ENCODE measurements around the gene LYVE1. TPM values are rescaled to one million over a fixed set of nuclear protein-coding genes. Genes with fewer than 3 reads are reported as not detected.

LYVE1 gene
- total RNA-seq, 4 donors from 2014 or later, result 0.42 to 66.8 (median 21.6) TPM

DNA sequence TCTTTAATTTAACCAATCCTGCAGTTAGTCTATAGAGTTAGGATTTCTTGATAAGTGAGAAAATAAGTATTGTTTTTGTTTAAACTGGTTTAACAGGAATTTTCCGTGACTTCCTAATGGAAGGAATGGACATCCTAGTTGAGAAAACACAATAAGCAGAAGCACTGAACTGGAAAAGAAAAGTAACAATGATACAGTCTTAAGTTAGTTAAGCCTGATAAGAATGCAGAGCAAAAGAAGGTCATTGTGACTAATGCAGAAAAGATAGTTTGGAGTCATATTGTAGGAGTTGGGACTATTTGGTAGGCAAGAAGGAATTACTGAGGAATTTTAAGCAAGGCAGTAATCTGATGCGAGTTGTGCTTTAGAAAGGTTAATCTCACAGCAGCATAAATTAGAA, 39.2 kb downstream of the LYVE1 start:
- Histone ChIP-seq H3K36me3 (peaks cover 0 to 91% (median 3%) of the 10 kb centered on the region in 3 donors), H3K27ac (peak overlapping the region in 2 of 4 donors; percentile 0 to 80), H3K9me3 (no peaks in the 10 kb centered on the region), H3K4me3 (no peak overlapping the region), H3K4me1 (peaks cover 0 to 51% (median 4%) of the 10 kb centered on the region in 3 donors), H3K27me3 (no peaks in the 10 kb centered on the region)
- 46 to 53% methylated on average over 2 of the region's 2 CpGs for WGBS, 2 donors
- intact Hi-C loops (cut with DNase I), result no loop called here
- DNase-seq, result no peak
- no peak for TF ChIP-seq POLR2A (IDR thresholded peaks at IDR 0.05)
- TF ChIP-seq, protein P1, sequence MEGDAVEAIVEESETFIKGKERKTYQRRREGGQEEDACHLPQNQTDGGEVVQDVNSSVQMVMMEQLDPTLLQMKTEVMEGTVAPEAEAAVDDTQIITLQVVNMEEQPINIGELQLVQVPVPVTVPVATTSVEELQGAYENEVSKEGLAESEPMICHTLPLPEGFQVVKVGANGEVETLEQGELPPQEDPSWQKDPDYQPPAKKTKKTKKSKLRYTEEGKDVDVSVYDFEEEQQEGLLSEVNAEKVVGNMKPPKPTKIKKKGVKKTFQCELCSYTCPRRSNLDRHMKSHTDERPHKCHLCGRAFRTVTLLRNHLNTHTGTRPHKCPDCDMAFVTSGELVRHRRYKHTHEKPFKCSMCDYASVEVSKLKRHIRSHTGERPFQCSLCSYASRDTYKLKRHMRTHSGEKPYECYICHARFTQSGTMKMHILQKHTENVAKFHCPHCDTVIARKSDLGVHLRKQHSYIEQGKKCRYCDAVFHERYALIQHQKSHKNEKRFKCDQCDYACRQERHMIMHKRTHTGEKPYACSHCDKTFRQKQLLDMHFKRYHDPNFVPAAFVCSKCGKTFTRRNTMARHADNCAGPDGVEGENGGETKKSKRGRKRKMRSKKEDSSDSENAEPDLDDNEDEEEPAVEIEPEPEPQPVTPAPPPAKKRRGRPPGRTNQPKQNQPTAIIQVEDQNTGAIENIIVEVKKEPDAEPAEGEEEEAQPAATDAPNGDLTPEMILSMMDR (IDR thresholded peaks at IDR 0.05), result no peak

DNA sequence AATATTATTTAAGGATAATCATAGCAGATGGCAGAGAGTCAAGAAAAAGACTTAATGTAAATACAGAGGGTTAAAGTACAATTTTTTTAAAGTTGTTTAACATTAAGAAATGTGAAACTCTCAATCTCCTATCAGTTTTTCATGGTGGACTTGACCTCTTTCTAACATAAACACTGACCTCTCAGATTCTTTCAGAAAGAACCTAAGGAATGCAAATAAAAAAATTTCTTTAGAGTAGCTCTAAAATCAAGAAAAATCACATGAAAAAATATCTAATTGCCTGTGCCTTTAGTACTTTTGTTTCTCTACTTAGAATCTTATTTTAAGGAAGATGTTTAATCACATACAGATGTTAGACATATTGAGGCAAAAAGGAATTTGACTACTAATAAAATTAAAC, 40.3 kb downstream of the LYVE1 start:
- H3K27me3 ChIP-seq, result no peaks in the 10 kb centered on the region
- TF ChIP-seq, protein P1 (IDR thresholded peaks at IDR 0.05), result no peak
- TF ChIP-seq POLR2A (IDR thresholded peaks at IDR 0.05), result no peak
- peak overlapping the region in 3 of 4 donors; percentile 12 to 80 (median 79) for H3K27ac ChIP-seq
- peaks cover 4 to 63% (median 4%) of the 10 kb centered on the region in 3 donors for H3K4me1 ChIP-seq
- intact Hi-C loops (cut with DNase I), result no loop called here
- no peak overlapping the region for H3K4me3 ChIP-seq
- no peaks in the 10 kb centered on the region for H3K9me3 ChIP-seq
- H3K36me3 ChIP-seq, result peaks cover 0 to 91% (median 3%) of the 10 kb centered on the region in 3 donors
- no peak for DNase-seq

DNA sequence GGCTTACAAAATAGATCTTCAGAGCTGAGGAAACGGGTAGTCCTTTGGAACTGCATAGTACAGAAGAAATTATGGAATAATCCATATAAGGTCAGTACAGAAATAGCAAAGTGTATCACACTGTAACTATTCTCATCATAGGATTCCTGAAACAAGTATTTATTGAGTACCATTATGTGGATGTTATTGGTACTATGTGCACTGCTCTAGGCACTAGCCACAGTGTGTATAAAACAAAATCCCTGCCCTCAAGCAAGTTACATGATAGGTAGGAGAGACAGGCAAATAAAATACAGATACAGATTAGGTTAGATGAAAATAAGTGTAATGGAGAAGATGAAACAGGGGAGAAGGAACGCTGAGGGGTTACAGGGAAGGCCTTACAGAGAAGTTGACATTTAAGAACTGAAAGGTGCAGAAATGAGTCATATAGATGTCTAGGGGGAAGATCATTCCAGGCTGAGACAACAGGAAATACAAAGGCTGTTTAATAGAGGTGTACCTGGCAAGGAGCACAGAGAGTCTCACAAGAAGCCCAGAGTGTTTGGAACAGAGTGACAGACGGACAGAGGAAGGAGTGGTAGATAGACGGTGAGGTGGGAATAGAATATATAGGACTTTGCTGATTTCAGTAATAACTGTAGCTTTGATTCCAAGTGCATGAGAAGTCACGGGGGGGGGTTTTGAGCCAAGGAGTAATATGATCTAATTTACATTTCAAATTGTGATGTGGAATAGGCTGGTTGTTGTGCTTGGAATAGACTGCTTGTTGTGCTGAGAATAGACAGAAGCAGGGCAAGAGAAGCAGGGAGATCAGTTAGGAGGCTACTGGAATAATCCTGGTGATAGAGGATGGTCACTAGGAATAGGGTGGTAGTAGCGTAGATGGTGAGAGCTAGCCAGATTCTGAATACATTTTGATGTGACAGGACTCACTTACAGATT, 41.2 kb downstream of the LYVE1 start:
- peak overlapping the region; percentile 40 to 80 (median 76) for H3K27ac ChIP-seq

DNA sequence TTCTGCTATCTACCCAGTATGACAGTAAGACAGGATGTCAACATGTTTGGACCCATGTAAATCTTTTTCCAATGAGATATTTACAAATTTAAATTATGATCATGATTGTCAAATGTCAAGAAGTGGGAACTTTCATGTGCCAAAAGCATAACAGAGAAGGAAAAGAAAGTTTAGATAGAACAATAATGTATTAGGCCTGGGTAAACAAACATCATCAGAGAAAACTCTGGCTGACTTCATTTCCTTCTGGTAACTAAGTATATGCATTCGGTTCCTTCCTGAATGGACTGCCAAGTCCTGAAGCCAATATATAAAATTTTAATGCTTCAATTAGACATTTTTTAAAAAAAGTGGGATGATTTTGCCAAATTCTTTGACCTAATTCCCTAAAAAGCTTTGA, 44.0 kb downstream of the LYVE1 start:
- no peaks in the 10 kb centered on the region for H3K9me3 ChIP-seq
- H3K27me3 ChIP-seq, result no peaks in the 10 kb centered on the region
- peaks cover under 1 to 76% (median 11%) of the 10 kb centered on the region in 3 donors for H3K4me1 ChIP-seq
- no peak overlapping the region for H3K4me3 ChIP-seq
- H3K27ac ChIP-seq, result peak overlapping the region in 3 of 4 donors; percentile 65 to 86 (median 82)
- 24 to 29% methylated on average over 1 of the region's 1 CpG for WGBS, 2 donors
- TF ChIP-seq, protein P1 (IDR thresholded peaks at IDR 0.05), result no peak
- no peak for TF ChIP-seq POLR2A (IDR thresholded peaks at IDR 0.05)
- no peak for DNase-seq
- intact Hi-C loops (cut with DNase I), result no loop called here
- peaks cover 0 to 84% (median under 1%) of the 10 kb centered on the region in 3 donors for H3K36me3 ChIP-seq

More for the DNA sequence above, 41.2 kb downstream of the LYVE1 start:
- Histone ChIP-seq H3K36me3 (peaks cover 0 to 84% (median 3%) of the 10 kb centered on the region in 3 donors), H3K4me1 (peaks cover 4 to 71% (median 10%) of the 10 kb centered on the region in 3 donors), H3K9me3 (no peaks in the 10 kb centered on the region), H3K4me3 (no peak overlapping the region), H3K27me3 (no peaks in the 10 kb centered on the region)
- TF ChIP-seq POLR2A (IDR thresholded peaks at IDR 0.05), result no peak
- TF ChIP-seq, protein P1 (IDR thresholded peaks at IDR 0.05), result no peak
- no peak for DNase-seq
- 44 to 60% methylated on average over 6 of the region's 6 CpGs for WGBS, 2 donors
- intact Hi-C loops (cut with DNase I), result no loop called here

DNA sequence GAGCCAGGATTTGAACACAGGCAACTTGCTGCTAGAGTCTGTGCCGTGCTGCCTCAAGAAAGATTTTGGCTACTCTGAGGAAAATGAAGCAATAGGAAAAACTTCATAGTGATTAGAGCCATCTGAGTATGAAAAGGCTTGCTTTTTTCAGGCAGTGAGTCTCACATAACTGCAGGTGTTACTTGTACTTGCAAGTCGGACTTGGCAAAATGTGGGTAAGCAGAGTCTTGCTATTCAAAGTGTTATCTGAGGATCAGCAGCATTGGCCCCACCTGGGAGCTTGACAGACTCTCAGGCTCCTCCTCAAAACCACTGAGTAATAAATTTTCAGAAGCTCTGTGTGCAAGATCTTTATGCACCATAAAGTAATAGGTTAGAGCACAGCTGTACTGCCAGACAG, 45.5 kb downstream of the LYVE1 start:
- Histone ChIP-seq H3K4me1 (peaks cover 0 to 74% (median 11%) of the 10 kb centered on the region in 3 donors), H3K36me3 (peaks cover 0 to 80% (median 2%) of the 10 kb centered on the region in 3 donors), H3K27me3 (no peaks in the 10 kb centered on the region), H3K4me3 (no peak overlapping the region), H3K9me3 (no peaks in the 10 kb centered on the region), H3K27ac (peak overlapping the region; percentile 64 to 86 (median 74))
- WGBS, 2 donors, result 24 to 38% methylated on average over 2 of the region's 2 CpGs
- intact Hi-C loops (cut with DNase I), result no loop called here
- no peak for DNase-seq
- TF ChIP-seq, protein P1 (IDR thresholded peaks at IDR 0.05), result no peak
- TF ChIP-seq POLR2A (IDR thresholded peaks at IDR 0.05), result peak in 1 of 4 donors; percentile 13

Data from esophagus squamous epithelium (tissue), 5 donors.